ENCODE results near the gene PYCR2. TPM values are rescaled to one million over a fixed set of nuclear protein-coding genes. Genes with fewer than 3 reads are reported as not detected.

PYCR2 gene
- total and polyA plus RNA-seq, 2 of the 8 experiments (the other 6 are each of a cell fraction or from before 2014, with no cell fraction given), result 79.3 to 84.6 TPM

- H3K4me2 ChIP-seq (ENCODE audit: insufficient read depth in 1 of 2, low read depth in 2 of 2, low read length in 2 of 2), result no peak overlapping the region
- TF ChIP-seq TAF7 (optimal IDR thresholded peaks at IDR 0.05; ENCODE audit: borderline replicate concordance, low read depth, low read length) (no peak), POLR2A (IDR thresholded peaks at IDR 0.05; ENCODE audit: control extremely low read depth in 1 of 2, low read depth in 2 of 2, low read length in 2 of 2) (no peak), SIN3A (conservative IDR thresholded peaks at IDR 0.05 in 1 of 2, IDR thresholded peaks at IDR 0.05 in 1 of 2; ENCODE audit: low read depth in 1 of 2, low read length in 2 of 2) (no peak), CHD1 (IDR thresholded peaks at IDR 0.05; ENCODE audit: low read depth, low read length) (no peak), BCL11A (IDR thresholded peaks at IDR 0.05; ENCODE audit: low read depth in 2 of 2, low read length in 2 of 2) (no peak)
- no peak overlapping the region for H3K14ac ChIP-seq (ENCODE audit: insufficient read length)
- no peaks in the 10 kb centered on the region for H3K9me3 ChIP-seq (ENCODE audit: insufficient read depth in 2 of 2, low read depth in 1 of 2, low read length in 1 of 2)
- no peak overlapping the region for H2BK15ac ChIP-seq (ENCODE audit: low read length)
- H2BK20ac ChIP-seq (ENCODE audit: low read length), result no peak overlapping the region
- FAIRE-seq (no peak), DNase-seq (ENCODE audit: low read depth in 1 of 2, low spot score in 2 of 2) (no peak)
- H2AFZ ChIP-seq (ENCODE audit: low read length), result no peak overlapping the region
- no peak overlapping the region for H3K23ac ChIP-seq (ENCODE audit: insufficient read length)
- H3K36me3 ChIP-seq (ENCODE audit: control insufficient read depth in 2 of 4, insufficient read depth in 4 of 4, low read length in 3 of 4), result peaks cover 9 to 42% (median 24%) of the 10 kb centered on the region in 4 experiments; a peak in 7 of 8 replicates
- H3K79me2 ChIP-seq (ENCODE audit: control insufficient read depth in 1 of 2, insufficient read depth in 2 of 2, low read length in 2 of 2), result peaks cover 0 to 1% of the 10 kb centered on the region in 2 experiments; a peak in 1 of 4 replicates
- no peak overlapping the region for H3K4me3 ChIP-seq (ENCODE audit: extremely low read depth in 1 of 4, insufficient read depth in 2 of 4, low read depth in 3 of 4, low read length in 4 of 4)
- H3K79me1 ChIP-seq (ENCODE audit: low read depth, low read length), result peaks cover 7% of the 10 kb centered on the region
- no peaks in the 10 kb centered on the region for H3K23me2 ChIP-seq (ENCODE audit: low read depth, low read length)
- no peaks in the 10 kb centered on the region; a peak in 1 of 7 replicates for H3K27me3 ChIP-seq (replicated peaks in 1 of 4; ENCODE audit: control insufficient read depth in 3 of 4, extremely low read depth in 1 of 4, insufficient read depth in 3 of 4, low read length in 3 of 4)
- no peak overlapping the region for H4K91ac ChIP-seq (replicated peaks; ENCODE audit: insufficient read length, low read length)
- no peaks in the 10 kb centered on the region for H3K4me1 ChIP-seq (replicated peaks in 1 of 4; ENCODE audit: control insufficient read depth in 3 of 4, insufficient read depth in 4 of 4, low read length in 3 of 4)
- WGBS, 2 experiments (ENCODE audit: extremely low coverage in 1 of 2, insufficient coverage in 1 of 2, insufficient read length in 1 of 2, insufficient replicate concordance in 2 of 2, low coverage in 1 of 2, low lambda C conversion rate in 2 of 2, missing lambda C conversion rate in 1 of 2), result 92% methylated on average over 3 of the region's 3 CpGs; no CpG with 5 or more reads in 1 of the 2 experiments
- no peak overlapping the region for H3K27ac ChIP-seq (ENCODE audit: low read depth, low read length)
- no peak overlapping the region for H3K9ac ChIP-seq (replicated peaks in 1 of 4; ENCODE audit: extremely low read depth in 1 of 4, low read depth in 3 of 4, low read length in 3 of 4)
- no peak overlapping the region for H3K18ac ChIP-seq (ENCODE audit: extremely low read depth, low read length)
- H2BK5ac ChIP-seq (ENCODE audit: low read depth, low read length), result no peak overlapping the region
- H2BK12ac ChIP-seq (ENCODE audit: low read depth, low read length), result no peak overlapping the region
- peaks cover 2 to 3% of the 10 kb centered on the region in 2 experiments for H4K20me1 ChIP-seq (replicated peaks in 1 of 2; ENCODE audit: control insufficient read depth in 1 of 2, insufficient read depth in 2 of 2, low read length in 2 of 2)
- no peak overlapping the region for H2AK5ac ChIP-seq (ENCODE audit: low read depth, low read length)
- H2BK120ac ChIP-seq (replicated peaks; ENCODE audit: low read depth, low read length), result no peak overlapping the region
- POLR2A ChIA-PET (ENCODE audit: partially characterized antibody), result interaction anchor here (0.6 to 1.8 kb wide), 11 partner anchors 11 to 79 kb away, joined by 3 to 8 read pairs (median 4); partner anchors contain the start of gene TMEM63A
- H4K8ac ChIP-seq (ENCODE audit: extremely low read depth, insufficient read depth, low read length), result no peak overlapping the region
- CTCF ChIA-PET (ENCODE audit: partially characterized antibody), result interaction anchor here (0.7 to 3.0 kb wide), 10 partner anchors 31 to 442 kb away, joined by 3 to 10 read pairs (median 3); no protein-coding TSS in a partner anchor
- no peak overlapping the region for H3K4ac ChIP-seq (replicated peaks; ENCODE audit: insufficient read length, low read depth, low read length)
- no peak overlapping the region for H3K56ac ChIP-seq (replicated peaks; ENCODE audit: insufficient read length, low read depth, low read length)
- H4K5ac ChIP-seq (ENCODE audit: insufficient read length, low read depth, low read length), result no peak overlapping the region
Measured at GRCh38 chr1:225917101-225917500, 6.9 kb downstream of the PYCR2 start.
